HG02970 (cell line): ENCODE results near the gene CCDC92.
A peak's percentile ranks its signal among the peaks of the same experiment; 100 is the strongest.

Experiments
- ATAC-seq: cut with Tn5 transposase; IDR thresholded peaks from one replicate; pipeline ENCODE4 v1.9.1; 2021; ENCODE audit warnings: mild to moderate bottlenecking, moderate library complexity, moderate number of reproducible peaks; ENCODE audit not compliant: unreplicated experiment, low FRiP score

The CCDC92 gene, protein sequence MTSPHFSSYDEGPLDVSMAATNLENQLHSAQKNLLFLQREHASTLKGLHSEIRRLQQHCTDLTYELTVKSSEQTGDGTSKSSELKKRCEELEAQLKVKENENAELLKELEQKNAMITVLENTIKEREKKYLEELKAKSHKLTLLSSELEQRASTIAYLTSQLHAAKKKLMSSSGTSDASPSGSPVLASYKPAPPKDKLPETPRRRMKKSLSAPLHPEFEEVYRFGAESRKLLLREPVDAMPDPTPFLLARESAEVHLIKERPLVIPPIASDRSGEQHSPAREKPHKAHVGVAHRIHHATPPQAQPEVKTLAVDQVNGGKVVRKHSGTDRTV

DNA sequence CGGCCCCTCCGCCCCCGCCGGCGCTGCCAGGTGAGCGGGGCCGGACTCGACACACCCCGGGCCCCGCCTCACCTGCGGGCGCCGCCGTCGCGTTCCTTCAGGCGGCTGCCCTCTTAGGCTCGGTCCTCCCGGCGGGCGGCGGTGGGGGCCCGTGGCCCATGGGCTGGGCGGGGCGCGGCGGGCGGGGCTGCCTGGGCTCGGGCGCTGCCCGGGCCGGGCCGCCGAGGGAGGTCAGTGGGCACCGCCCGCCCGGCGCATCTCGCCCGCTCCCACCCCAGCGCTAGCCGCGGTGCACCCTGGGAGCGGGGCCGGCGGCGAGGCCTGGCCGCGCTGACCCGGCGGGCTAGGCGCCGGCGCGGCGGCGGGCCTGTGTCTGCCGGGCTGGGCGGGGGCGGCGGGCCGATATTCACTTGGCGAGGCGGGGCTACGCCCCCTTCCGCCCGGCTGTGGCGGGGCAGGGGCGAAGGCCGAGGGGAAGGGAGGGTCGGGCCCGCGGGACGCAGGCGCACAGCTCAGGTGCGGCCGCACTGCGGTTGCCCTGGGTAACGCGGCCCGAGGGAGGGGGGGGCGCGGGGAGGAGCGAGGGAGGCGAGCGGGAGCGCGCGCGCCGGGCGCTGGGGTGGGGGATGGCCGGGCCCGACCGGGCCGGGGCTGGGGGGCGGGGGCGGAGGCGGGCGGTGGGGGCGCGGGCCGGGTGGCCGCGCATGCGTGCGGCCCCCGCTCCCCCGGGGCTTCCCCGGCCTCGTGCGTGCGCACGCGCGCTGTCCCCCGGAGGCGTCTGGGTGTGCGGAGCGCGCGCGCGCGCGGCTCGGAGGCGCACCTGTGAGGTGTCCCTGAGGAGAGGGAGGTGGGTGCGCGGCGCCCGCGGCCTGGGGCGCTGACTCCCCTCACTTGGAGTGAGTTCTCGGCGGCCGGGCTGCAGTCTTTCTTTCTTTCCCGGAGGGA is at the start of gene CCDC92, which contains the start of gene ZNF664:
TSS of gene CCDC92 (minus strand) at position 375 of the 945 bp plus-strand sequence. CDS start 28,526 bp downstream, outside the sequence.
TSS of gene ZNF664 (plus strand) at position 759 of the 945 bp plus-strand sequence. CDS start 38,930 bp downstream, outside the sequence.
- peak; percentile 72 for ATAC-seq

DNA sequence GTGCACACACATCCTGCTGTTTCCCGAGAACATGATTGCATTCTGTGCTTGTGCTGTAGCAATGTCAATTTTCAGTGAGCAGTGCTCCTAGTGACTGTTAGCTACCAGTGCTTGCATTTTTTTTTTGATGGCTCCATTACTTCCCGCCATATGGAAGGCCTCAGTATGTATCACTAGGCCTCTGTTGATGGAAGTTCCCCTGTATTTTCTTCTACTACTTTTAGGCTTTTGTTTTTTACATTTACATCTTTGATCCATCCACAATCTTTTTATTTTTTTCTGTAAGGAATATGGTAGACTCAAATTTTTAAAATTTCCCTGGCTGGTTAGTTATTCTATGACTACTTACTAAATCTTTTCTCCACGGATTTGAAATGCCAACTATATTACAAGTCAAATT is 49.5 kb upstream of the CCDC92 start:
- ATAC-seq, result no peak

DNA sequence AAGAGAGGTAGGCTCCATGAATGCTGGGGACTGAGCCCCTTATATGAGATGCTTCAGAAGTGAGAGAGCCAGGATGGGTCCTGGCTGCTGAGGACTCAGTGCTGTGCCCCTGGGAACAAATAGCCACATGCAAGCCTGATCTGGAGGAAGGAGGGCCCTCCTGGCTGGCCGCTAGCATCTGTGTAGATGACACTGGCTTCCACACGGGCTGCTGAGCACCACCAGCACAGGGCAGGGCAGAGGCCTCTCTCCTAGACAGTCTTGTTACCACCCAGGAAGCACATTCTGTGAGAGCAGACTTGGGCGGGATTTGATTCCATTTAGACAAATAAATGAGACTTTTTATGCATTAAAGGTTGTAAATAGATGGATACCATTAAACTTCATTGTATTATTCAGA is 48.4 kb upstream of the CCDC92 start:
- no peak for ATAC-seq

DNA sequence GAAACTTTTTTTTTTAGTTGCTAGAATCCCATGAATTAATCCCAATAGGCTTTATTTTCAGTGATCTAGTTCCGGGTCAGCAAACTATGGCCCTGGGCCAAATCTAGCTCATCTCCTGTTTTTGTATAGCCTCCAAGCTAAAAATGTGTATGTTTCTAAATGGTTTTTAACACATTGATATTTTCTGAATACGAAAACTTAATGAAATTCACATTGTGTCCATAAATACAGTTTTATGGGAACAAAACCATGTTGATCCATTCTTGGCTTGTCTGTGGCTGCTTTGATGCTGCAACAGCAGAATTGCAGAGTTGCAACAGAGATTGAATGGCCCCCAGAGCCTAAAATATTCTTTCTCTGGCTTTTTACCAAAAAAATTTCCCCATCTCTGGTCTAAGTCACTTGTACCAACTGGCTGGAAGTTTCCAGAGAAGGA is 47.9 kb upstream of the CCDC92 start:
- ATAC-seq, result no peak

DNA sequence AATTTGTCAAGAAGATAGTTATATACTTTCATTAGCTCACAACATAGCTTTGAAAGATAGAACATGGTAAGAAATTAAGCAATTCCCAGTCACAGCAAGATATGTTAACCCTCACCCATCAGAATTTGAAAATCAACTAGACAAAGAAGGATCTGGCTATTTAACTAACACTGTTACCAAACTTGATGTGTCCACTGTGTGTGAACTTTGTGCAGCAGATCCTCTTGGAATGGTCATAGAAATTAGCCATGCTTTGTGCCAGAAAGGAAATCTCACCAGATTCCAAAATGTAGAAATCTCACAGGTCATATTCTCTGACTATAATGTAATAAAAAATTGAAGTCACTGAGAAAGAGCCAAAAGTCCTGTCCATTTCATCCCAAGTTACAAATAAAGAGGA is 46.5 kb upstream of the CCDC92 start:
- ATAC-seq, result no peak

DNA sequence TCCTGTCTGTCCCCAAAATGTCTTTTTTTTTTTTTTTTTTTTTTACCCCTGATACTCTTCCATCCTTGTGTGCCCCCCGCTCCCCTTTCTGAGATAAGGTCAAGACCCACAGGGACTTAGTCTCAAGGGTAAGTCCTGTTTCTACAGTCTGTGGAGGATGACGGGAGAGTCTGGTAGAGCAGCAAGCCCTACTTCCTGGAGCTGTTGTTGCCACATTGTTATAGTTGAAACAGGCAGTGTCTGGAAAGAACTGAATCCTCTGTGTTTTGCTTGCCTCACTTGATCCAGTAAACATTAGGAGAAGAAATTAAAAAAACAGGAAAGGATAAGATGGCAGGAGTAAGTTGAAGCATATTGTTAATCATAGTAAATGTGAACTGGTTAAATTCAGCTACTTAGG is 45.9 kb upstream of the CCDC92 start:
- ATAC-seq, result no peak

DNA sequence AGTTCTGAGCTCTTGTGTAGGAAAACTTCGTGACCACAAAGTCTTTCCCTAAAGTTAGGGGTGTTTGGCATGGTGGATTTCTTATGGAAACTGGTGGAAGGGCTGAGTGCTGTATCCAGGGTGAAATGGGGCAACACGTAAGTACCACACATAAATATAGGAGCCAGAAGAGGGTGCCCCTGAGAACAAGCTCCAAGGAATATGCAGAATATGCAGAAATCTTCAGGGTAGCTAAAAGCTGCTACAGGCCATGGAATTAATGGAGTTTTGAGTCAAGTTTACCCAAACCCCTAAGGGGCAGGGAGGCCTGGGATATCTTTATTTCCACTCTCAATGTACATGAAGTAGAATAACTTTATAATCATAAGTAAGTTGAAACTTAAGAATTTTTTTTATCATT is 44.4 kb upstream of the CCDC92 start:
- no peak for ATAC-seq

DNA sequence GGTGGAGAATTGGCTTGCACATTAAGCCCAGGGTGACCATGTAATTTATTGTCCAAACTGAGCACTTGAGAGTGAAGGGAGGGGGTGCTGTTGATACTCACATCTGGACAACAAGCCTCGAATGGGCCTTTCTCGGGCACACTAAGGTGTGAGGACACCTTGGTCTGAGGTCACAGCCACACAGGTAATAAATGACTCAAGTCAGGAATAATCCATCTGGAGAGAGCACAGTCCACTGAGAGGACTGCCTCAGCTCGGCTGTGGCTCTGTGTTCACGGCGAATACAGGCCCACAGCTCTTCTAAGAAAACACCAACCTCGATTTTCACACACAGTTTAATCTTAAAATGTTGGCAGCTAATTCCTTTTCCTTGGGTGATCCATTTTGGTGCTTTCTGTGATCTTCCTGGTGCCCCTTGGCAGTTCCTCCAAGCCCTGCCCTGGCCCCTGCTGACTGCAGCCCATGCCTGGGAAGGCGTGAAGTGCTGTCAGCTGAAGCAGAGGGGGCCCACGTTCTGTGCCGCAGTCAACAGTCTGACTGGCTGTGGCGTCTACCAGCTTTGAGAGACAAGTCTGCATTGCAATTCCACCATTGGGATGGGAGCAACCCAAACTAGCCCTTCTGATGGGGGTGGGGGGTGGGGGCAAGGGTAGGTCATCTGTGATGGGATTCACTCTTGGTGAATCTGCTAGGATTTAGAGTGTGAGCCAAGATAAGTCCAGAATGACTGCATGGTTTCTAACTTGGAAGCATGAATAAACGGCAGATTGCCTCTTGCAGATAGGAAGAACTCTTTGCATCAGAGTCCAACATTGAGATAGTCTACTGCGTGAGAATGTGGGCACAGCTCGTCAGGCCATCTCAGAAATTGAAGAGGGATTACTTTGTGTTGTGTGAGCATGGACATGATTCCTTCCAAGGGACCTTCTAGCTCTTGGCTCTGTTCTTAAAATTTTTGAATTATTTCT is 43.1 kb upstream of the CCDC92 start:
- no peak for ATAC-seq

DNA sequence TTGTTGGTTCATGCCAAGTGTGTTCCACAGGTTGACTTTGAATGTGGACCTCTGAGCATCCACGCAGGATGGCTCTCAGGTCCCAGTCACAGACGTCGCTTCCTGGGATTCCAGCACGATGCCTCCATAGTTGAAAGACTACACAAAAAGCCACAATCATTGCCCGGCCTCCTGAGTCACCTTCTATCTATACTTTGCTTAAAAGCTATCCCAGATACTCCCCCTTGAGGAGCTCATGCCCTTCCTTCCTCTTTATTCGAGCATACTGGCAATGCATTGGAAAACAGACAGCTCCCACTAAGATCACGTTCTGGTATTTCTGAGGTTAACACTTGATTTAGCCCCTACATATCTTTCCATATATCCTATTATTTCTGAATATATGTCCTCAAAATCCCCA is 40.4 kb upstream of the CCDC92 start:
- no peak for ATAC-seq

DNA sequence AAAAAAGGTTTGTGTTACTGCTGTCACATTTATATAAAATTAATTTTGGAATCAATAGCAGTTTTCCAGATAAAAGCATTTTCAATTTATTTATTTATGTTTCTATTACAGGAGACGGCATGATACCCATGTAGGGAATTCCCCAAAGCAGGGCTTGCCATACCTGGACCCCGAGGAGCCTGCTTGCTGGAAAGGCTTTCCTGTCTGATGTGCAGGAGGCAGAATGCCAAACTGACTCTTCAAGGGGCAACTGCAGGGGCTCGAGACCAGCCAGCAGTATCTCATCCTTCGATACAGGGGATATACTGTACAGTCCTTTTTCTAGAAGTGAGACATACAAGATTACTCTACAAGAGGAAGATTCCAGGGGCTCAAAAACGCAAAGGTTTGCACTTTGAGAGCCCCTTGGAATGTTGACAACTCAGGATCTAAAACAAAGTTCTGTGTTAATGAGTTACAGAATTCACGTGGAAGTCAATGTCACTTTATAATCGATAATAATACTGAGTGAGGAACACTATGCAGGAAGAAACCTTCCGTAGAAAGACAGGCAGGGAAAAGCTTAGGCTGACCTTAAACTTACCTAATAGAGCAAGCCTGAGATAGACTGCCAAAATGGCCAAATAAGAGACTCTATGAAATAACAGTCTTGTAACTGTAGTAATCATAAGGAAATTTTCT is 38.9 kb upstream of the CCDC92 start:
- ATAC-seq, result no peak

DNA sequence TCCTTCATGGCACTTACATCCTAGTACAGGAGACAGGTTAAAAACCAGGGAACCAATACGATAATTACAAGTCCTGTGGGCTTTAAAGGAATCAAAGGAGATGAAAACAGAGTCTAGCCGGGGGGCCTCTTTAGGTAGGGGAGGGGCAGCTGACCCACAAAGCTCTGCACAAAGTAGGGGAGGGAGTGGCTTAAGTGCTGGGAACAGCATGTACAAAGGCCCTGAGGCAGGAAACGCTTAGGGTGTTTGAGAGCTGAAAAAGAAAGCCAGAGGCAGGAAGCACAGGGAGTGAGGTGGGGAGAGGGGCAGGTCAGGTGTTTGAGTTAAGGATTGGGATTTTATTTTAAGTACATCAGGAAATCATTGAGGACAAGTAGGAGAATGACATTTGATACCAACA is 38.1 kb upstream of the CCDC92 start:
- no peak for ATAC-seq

DNA sequence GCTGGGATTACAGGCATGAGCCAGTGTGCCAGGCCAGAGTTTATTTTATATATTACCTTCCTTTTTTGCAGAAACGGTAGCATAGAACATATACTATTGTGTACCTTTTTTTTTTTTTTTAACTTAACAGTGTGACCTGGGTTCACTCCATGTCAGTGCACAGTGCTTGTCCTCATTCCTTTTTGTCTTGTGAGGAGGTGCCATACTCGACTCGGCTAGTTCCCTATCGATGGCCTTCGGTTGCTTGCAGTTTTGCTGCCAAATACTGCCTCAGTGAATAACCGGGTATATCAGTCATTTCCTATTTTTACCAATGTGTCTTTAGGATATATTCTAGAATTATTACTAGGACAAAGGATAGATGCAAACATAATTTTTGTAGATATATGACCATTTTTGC is 37.1 kb upstream of the CCDC92 start:
- ATAC-seq, result no peak

DNA sequence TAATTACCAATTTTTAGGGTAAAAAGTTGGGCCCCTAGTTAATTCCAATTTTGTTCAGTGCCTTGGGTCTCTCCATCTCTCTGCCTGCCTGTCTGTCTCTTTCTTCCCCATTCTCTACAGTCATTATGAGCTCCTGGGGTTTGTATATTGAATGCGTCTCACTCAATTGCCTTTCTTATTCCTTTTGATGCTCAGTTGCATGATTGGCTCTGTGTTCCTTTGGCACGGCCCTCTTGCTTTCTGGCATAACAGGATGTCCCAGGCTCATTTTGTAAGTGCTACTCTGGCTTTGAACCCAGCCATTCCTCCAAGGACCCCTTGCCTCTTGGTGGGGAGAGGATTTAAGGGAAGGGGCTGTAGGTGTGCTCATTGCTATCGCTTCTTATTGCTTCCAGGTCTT is 36.0 kb upstream of the CCDC92 start:
- no peak for ATAC-seq

DNA sequence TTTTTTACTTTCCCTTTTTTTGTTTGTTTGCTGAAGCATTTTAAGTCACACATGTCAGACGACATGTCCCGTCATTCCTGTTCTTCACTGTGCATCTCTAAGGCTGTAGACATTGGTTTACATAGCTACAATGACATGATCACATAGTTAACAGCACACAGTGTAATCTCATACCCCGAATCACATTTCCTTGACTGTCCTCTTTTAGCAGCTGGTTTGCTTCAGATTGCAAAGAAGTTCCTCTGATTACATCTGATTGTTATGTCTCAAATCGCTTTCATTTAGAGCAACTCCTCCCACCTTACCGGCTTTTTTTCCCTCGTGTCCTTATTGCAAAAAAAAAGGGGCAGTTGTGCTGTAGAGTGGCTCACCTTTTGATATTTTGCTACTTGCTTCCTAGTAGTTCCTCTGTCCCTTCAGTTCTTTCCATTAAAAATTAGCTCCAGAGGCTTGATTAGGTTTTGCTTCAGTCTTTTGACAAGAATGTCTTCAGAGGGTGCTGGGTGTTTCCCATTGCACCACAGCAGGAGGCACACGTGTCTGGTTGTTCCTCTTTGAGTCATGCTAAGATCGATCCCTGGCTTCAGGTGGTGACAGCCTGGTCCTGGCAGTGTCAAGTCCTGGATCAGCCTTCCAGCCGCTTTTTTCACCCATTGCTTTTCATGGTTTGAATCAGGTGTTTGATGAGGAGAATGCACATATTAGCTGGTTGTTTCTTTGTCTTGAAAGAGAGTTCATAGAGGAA is 35.4 kb upstream of the CCDC92 start:
- no peak for ATAC-seq

DNA sequence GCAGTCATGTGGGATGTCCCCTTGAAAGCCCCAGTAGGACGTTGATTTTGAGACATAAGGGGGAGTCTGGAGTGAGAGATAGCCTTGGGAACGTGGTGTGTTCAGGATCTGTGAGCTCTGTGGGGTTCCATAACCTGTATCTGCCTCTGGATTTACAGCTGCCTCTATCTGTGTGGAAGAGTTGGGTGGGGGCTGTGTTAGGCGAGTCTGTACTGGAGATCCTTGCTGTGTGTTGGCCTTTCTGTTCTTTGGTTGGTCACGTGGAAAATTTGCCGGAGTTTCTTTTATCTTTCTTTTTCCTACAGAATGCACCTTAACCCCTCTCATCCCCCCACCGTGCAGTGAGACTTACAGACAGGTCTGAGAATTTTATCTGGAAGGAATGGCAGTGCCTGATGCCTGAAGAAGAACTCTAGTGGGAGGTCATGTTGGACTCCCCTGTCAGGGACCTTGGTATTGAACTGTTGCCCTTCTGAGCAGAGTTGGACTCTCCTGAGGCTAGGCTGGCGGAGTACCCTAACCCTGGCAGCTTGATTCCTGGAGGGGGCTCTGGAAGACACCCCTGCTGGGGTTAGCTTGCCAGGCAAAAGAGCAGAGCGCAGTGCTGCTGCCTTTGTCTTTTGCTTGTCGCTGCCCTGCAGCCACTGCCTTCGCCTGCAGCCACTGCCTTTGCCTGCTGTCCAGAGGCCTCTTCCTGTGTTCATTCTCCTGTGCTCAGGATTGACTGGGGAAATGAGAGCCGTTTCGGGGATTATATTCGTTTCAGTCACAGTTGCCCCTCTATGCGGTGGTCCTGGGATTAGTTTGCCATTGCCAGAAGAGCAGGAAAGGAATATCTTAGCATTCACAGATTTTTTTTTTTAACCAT is 34.4 kb upstream of the CCDC92 start:
- no peak for ATAC-seq

DNA sequence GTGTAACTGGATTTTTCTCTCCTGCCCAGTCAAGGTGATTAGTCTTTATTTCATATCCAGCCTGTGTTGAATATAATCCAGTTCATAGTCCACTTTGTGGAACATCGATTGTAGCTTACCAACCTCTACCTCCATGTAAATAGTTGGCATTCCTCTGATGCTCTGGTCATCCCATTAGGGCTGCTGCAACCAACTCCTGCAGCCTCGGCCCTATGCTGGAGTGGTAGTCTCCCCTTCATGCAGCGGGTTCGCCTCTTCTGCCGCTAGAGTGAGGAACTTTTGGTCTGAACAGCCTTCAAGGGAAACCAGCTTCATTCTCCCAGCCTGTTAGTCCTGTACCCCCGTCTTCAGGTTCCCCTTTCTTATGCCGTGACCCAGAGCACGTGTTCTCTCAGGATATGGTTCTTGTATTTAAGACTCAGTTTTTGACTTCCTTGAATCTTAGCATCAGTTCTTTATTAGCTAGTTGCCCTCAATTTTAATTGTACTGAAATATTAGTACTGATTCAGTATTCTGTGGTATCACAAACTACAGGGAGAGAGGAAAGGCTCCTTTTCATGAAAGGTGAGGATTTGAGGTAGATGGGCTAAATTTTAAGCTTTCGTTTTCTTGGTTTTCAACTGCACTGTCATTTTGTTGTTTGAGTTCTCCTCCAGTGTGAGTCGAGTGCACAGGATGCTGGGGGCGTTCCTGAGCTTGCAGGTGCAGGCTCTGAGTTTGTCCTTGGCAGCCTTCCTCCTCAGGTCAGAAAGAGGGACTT is 33.6 kb upstream of the CCDC92 start:
- no peak for ATAC-seq

DNA sequence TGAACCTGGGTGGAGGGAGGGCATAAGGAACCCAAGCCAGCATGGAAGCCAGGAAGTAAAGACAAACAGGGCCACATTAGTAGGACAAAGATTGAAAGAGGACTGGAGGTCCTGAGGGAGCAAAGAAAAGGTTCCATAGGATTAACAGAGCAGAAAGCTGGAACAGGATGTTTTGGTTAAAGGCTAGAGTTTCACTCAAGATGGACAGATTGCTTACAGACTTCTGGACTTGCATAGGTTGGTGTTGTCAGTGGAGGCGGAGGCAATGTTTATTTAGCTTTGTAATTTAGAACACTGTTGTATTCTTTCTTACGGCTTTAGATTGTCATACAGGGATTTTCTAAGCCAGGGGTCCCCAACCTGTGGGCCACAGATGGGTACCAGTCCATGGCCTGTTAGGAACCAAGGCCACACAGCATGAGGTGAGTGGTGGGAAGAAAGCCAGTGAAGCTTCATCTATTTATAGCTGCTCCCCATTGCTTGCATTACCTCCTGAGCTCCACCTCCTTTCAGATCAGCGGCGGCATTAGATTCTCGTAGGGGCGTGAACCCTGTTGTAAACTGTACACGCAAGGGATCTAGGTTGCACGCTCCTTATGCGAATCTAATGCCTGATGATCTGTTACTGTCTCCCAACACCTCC is 31.7 kb upstream of the CCDC92 start:
- ATAC-seq, result no peak
